GM12878 (cell line): ENCODE data around the gene ATP2A1. TPM values are rescaled to one million over a fixed set of nuclear protein-coding genes. Genes with fewer than 3 reads are reported as not detected.

Source experiments
- ATAC-seq: fragments of 200-7000 bp; cut with Tn5 transposase; 3 replicates; pipeline ENCODE4 v1.9.1; 2020; ENCODE audit warnings: mild to moderate bottlenecking, moderate library complexity
- BruUV-seq: library from RNA; stranded (reverse); fragments of 400-500 nt; replicated peaks from 2 replicates; lab custom pipeline; 2021; lab: Mats Ljungman, UMichigan
- CTCF ChIA-PET: fragments of 300-600 bp; sonication (Branson Sonifier 250); formaldehyde crosslinking; extraction: SDS; loops from one replicate; lab custom pipeline; 2021; ENCODE audit warnings: inconsistent platforms; lab: Yijun Ruan, JAX
- POLR2A ChIA-PET: fragments of 350-600 bp; formaldehyde crosslinking; extraction: SDS; loops from one replicate; lab custom pipeline; 2021; ENCODE audit warnings: inconsistent platforms; lab: Charles Lee
- RAD21 ChIA-PET: fragments of 300-600 bp; sonication (Branson Sonifier 250); formaldehyde crosslinking; loops from one replicate; lab custom pipeline; 2023; ENCODE audit warnings: antibody characterized with exemption; ENCODE audit not compliant: unreplicated experiment; lab: Charles Lee
- SMC1A ChIA-PET: fragments of 300-600 bp; sonication (Branson Sonifier 250); formaldehyde crosslinking; loops from one replicate; lab custom pipeline; 2023; ENCODE audit not compliant: unreplicated experiment, uncharacterized antibody; lab: Charles Lee
- DNase-seq: peaks from one replicate; pipeline ENCODE4 v3.0.0-alpha.2; 2011; ENCODE audit warnings: low read depth, low spot score
- FAIRE-seq: peaks from 3 replicates; lab custom pipeline; 2011; peaks lifted over from hg19 to GRCh38; lab: Jason Lieb, UNC
- H2AFZ ChIP-seq: 2 replicates; pipeline ENCODE4 v1.6.0; 2011; ENCODE audit warnings: low read depth, low read length, control low read depth; ENCODE audit not compliant: control insufficient read depth
- H3K27ac ChIP-seq: 2 replicates; pipeline ENCODE4 v1.5.1; 2011; ENCODE audit warnings: control low read depth; ENCODE audit not compliant: control insufficient read depth, insufficient read depth
- H3K27me3 ChIP-seq, 2 experiments: replicated peaks in 1 of 2; 2 replicates each; pipeline versions ENCODE4 v1.6.0 to v1.6.1; 2011; ENCODE audit warnings: low read length in 1 of 2; ENCODE audit not compliant: control insufficient read depth in 2 of 2, insufficient read depth in 2 of 2
- H3K36me3 ChIP-seq, 2 experiments: 2 replicates each; pipeline ENCODE4 v1.5.1; 2011; ENCODE audit warnings: low read length in 1 of 2; ENCODE audit not compliant: control insufficient read depth in 2 of 2, insufficient read depth in 2 of 2
- H3K4me1 ChIP-seq: 2 replicates; pipeline ENCODE4 v1.6.1; 2011; ENCODE audit warnings: mild to moderate bottlenecking, low read length, moderate library complexity, mixed read lengths; ENCODE audit not compliant: control insufficient read depth, insufficient read depth
- H3K4me2 ChIP-seq: 2 replicates; pipeline ENCODE4 v1.6.0; 2011; ENCODE audit warnings: control low read depth; ENCODE audit not compliant: control insufficient read depth, insufficient read depth
- H3K4me3 ChIP-seq: fragments of 200-600 bp; sonication (generic); 2 replicates; pipeline ENCODE4 v1.5.1; 2016
- H3K79me2 ChIP-seq: 2 replicates; pipeline ENCODE4 v1.6.0; 2011; ENCODE audit warnings: low read length; ENCODE audit not compliant: control insufficient read depth, insufficient read depth
- H3K9ac ChIP-seq: 2 replicates; pipeline ENCODE4 v1.8.0; 2011; ENCODE audit warnings: low read length, control low read depth, mixed read lengths; ENCODE audit not compliant: control insufficient read depth, insufficient read depth
- H3K9me3 ChIP-seq: replicated peaks from 3 replicates; pipeline ENCODE4 v1.5.1; 2011; ENCODE audit warnings: mild to moderate bottlenecking, low read length; ENCODE audit not compliant: control insufficient read depth, insufficient read depth
- H4K20me1 ChIP-seq: 2 replicates; pipeline ENCODE4 v1.6.0; 2011; ENCODE audit not compliant: control insufficient read depth, insufficient read depth
- IKZF1 ChIP-seq: fragments of 450-650 bp; conservative IDR thresholded peaks from 2 replicates; pipeline ENCODE4 v1.6.1; 2017; ENCODE audit warnings: antibody characterized with exemption, mild to moderate bottlenecking
- MEF2A ChIP-seq: IDR thresholded peaks from 2 replicates; pipeline ENCODE4 v1.6.1; 2011; ENCODE audit warnings: low read depth, mild to moderate bottlenecking, low read length, moderate library complexity; ENCODE audit not compliant: insufficient read depth
- ZNF592 ChIP-seq: fragments of 450-650 bp; IDR thresholded peaks from 2 replicates; pipeline ENCODE4 v1.6.1; 2017; ENCODE audit warnings: mild to moderate bottlenecking, moderate library complexity
- WGBS: methylation state at CpG from one replicate; pipeline ENCODE4 v1.1.6; 2016; ENCODE audit warnings: low lambda C conversion rate; ENCODE audit not compliant: insufficient replicate concordance, insufficient coverage; ENCODE audit errors: missing lambda C conversion rate; 5-methylcytosine and 5-hydroxymethylcytosine counted together
- in situ Hi-C: fragments of 300-500 bp; cut with MboI; formaldehyde crosslinking; loops from 9 replicates; pipeline ENCODE4 v1.14.3; 2018; ENCODE audit warnings: mixed read lengths
- intact Hi-C: fragments of 100-400 bp; cut with micrococcal nuclease; formaldehyde crosslinking; loops from one replicate; pipeline ENCODE4 v1.14.2; 2022; ENCODE audit not compliant: unreplicated experiment
- polyA plus RNA-seq, 11 experiments: library from polyadenylated mRNA; depleted of rRNA in 4 of 11; unstranded in 6 of 11; stranded (reverse) in 5 of 11; fragments of >200 nt; fragmentation: Nextera tagmentation in 4 of 11; fragmentation: Illumina TruSeq in 1 of 11; extraction: Ambion mirVana in 4 of 11; extraction: Trizol in 1 of 11; gene quantifications; 1 replicate in 1 of 11; 2 replicates in 10 of 11; pipeline versions ENCODE4 v1.2.1 to v1.2.3, GENCODE V29; 2011 to 2016; ENCODE audit warnings: inconsistent platforms in 2 of 11, missing spikeins in 2 of 11, low read depth in 1 of 11
- total RNA-seq, 4 experiments: library from RNA; depleted of rRNA in 3 of 4; stranded (reverse); fragments of >200 nt in 3 of 4; fragmentation: Illumina TruSeq in 1 of 4; extraction: Trizol in 1 of 4; gene quantifications; 2 replicates each; pipeline versions ENCODE4 v1.2.1 to v1.2.3, GENCODE V29; 2013 to 2021

ATP2A1 gene
- total and polyA plus RNA-seq, 10 of the 15 experiments (the other 5 are each of a cell fraction or from before 2014, with no cell fraction given): 0.13 to 1.7 (median 0.88) TPM

- Histone ChIP-seq H3K9me3 (no peaks in the 10 kb centered on the region), H3K4me2 (no peak overlapping the region), H3K27me3 (no peaks in the 10 kb centered on the region), H3K27ac (no peak overlapping the region), H2AFZ (no peak overlapping the region), H3K36me3 (no peaks in the 10 kb centered on the region), H4K20me1 (no peaks in the 10 kb centered on the region), H3K9ac (no peak overlapping the region), H3K4me1 (peaks cover 5% of the 10 kb centered on the region), H3K4me3 (no peak overlapping the region), H3K79me2 (peaks cover 16% of the 10 kb centered on the region)
- ATAC-seq (no peak), FAIRE-seq (no peak), DNase-seq (no peak)
- no TSS peak for BruUV-seq
- no peak for TF ChIP-seq MEF2A
- no peak for TF ChIP-seq ZNF592
- TF ChIP-seq IKZF1: no peak
- ChIA-PET RAD21 (no interaction called here), SMC1A (interaction anchor here (1.9 to 2.7 kb wide), 2 partner anchors 11 to 86 kb away, joined by 8 to 13 read pairs; no protein-coding TSS in a partner anchor), CTCF (interaction anchor here (1.9 kb wide), 1 partner anchor 11 kb away, joined by 13 read pairs; the partner anchor contains the start of gene TUFM), POLR2A (interaction anchor here (0.8 kb wide), 1 partner anchor 9 kb away, joined by 3 read pairs; no protein-coding TSS in a partner anchor)
- in situ Hi-C loops (no loop called here), intact Hi-C loops (no loop called here)
- WGBS: 96% methylated on average over 8 of the region's 8 CpGs
Measured at GRCh38 chr16:28858421-28858820, 19.9 kb upstream of the ATP2A1 start.
